ENCODE data around the gene PODXL2.

- TF ChIP-seq CTCF (IDR thresholded peaks at IDR 0.05 in 4 of 5, conservative IDR thresholded peaks at IDR 0.05 in 1 of 5) (no peak), POLR2A (IDR thresholded peaks at IDR 0.05) (no peak)
Measured at GRCh38 chr3:127620637-127621375, 8.2 kb upstream of the PODXL2 start.

All from gastrocnemius medialis (tissue), 4 donors.